ENCODE data around the gene CAMK1D.

GRCh38 chr10:12405342-12406320 lies 56.3 kb downstream of the CAMK1D start:
- TF ChIP-seq, protein P1, sequence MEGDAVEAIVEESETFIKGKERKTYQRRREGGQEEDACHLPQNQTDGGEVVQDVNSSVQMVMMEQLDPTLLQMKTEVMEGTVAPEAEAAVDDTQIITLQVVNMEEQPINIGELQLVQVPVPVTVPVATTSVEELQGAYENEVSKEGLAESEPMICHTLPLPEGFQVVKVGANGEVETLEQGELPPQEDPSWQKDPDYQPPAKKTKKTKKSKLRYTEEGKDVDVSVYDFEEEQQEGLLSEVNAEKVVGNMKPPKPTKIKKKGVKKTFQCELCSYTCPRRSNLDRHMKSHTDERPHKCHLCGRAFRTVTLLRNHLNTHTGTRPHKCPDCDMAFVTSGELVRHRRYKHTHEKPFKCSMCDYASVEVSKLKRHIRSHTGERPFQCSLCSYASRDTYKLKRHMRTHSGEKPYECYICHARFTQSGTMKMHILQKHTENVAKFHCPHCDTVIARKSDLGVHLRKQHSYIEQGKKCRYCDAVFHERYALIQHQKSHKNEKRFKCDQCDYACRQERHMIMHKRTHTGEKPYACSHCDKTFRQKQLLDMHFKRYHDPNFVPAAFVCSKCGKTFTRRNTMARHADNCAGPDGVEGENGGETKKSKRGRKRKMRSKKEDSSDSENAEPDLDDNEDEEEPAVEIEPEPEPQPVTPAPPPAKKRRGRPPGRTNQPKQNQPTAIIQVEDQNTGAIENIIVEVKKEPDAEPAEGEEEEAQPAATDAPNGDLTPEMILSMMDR (IDR thresholded peaks at IDR 0.05; ENCODE audit: extremely low read depth in 1 of 2, insufficient read depth in 1 of 2, low read depth in 1 of 2, low read length in 2 of 2), result no peak
- TF ChIP-seq POLR2A (IDR thresholded peaks at IDR 0.05; ENCODE audit: low read depth, low read length), result no peak
- no peak for TF ChIP-seq GATA2 (IDR thresholded peaks at IDR 0.05; ENCODE audit: insufficient read depth, insufficient read length, low read depth, low read length)
- TF ChIP-seq EZH2 (IDR thresholded peaks at IDR 0.05; ENCODE audit: borderline replicate concordance, low read depth, low read length, severe bottlenecking), result no peak

Data from endothelial cell of umbilical vein (primary cell).